Frontal cortex (tissue), 4 donors: ENCODE results near the gene SPATA46. TPM values are rescaled to one million over a fixed set of nuclear protein-coding genes. Genes with fewer than 3 reads are reported as not detected.
A peak's percentile ranks its signal among the peaks of the same experiment; 100 is the strongest.

Source experiments
- DNase-seq, 2 donors: peaks; one replicate each; pipeline ENCODE4 v3.0.0; 2012; ENCODE audit warnings: low spot score in 2 of 2
- FAIRE-seq: peaks from 2 replicates; lab custom pipeline; 2012; peaks lifted over from hg19 to GRCh38; lab: Jason Lieb, UNC
- small RNA-seq: library from RNA; depleted of rRNA; stranded (forward); fragments of <200 nt; gene quantifications from one replicate; pipeline ENCODE3, GENCODE V24; 2014
- total RNA-seq: library from RNA; depleted of rRNA; stranded (reverse); fragments of >200 nt; gene quantifications from one replicate; pipeline ENCODE4 v1.2.3, GENCODE V29; 2014
- donor health status: control.
- donor health status: control.
- donor health status: control.

The SPATA46 gene
- total RNA-seq, 1 donor from 2014 or later = not detected

DNA sequence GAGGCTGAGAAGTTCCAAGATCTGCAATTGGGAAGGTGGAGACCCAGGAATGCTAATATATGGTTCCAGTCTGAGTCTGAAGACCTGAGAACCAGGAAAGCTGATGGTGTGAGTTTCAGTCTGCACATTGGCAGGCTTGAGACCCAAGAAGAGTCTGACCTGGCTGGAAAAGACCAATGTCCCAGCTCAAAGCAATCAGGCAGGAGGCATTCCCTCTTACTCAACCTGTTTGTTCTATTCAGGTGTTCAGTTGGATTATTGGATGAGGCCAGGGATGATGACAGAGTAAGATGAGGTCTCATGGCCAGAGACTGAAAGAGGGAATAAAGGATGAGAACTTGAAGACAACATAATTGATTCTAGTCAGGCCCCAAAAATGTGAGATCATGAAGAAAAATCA is 50.1 kb downstream of the SPATA46 start:
- FAIRE-seq = no peak
- DNase-seq = no peak

- no peak for FAIRE-seq
- no peak for DNase-seq
Observed at GRCh38 chr1:162324396-162324795, 52.3 kb downstream of the SPATA46 start.

Small RNAs within 50 kb of the gene (small RNA-seq; reads per million reads assigned to genes)
- 0.48 reads per million, percentile 37 among the genes with 10 or more reads in this experiment for gene MIR556
- not detected for gene RNA5SP61

Other genes with a start within 250 kb of the SPATA46 start
- 0.82 TPM for gene C1orf226, start 4.9 kb upstream of the SPATA46 start, total RNA-seq
- not detected for gene SH2D1B, start 35.3 kb upstream of the SPATA46 start, total RNA-seq
- 38.3 TPM for gene UHMK1, start 121.0 kb upstream of the SPATA46 start, total RNA-seq
- 43.6 TPM for gene UAP1, start 184.9 kb upstream of the SPATA46 start, total RNA-seq